ENCODE data around the gene ZNF497. TPM values are rescaled to one million over a fixed set of nuclear protein-coding genes. Genes with fewer than 3 reads are reported as not detected.

ZNF497 gene
- total and polyA plus RNA-seq, 9 of the 15 experiments (the other 6 are each of a cell fraction or from before 2014, with no cell fraction given) = 0.06 to 0.98 (median 0.44) TPM; not detected in 1

DNA sequence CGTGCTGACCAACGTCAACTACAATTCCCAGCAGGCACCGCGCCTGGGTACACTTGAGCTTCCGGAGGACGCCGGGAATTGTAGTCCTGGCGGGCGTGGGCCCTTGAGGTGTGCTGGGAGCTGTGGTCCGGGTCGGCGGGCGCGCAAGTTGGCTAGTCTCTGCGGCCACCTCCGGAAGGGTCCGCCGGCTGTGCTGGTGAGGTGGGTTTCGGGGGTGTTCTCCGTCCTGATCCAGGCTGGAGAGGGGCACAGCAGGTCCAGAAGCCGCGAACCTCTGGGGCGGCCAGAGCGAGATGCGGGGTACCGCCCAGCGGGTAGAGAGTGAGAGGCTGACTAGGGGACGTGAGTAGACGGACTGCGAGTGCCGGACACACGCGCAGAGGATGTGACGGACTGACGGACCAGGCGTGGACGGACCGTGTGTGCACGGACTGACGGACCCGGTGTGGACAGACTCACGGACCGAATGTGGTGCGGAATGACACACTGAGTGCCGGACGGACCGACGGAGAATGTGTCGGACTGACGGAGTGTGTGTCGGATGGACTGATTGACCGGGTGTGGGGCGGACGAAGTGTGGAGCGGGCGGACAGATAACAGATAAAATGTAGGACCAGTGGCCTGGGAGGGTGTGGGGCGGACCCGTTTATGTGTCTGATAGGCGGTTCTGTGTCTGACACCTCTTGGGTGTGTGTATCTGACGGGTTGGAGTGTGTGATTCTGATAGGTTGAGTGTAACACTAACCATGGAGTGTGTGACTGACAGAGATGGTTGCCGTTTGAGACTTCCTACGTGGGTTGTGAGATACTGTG is 35.4 kb downstream of the ZNF497 start, which contains the start of gene ZSCAN22 (continued):
- TF ChIP-seq, protein P1, sequence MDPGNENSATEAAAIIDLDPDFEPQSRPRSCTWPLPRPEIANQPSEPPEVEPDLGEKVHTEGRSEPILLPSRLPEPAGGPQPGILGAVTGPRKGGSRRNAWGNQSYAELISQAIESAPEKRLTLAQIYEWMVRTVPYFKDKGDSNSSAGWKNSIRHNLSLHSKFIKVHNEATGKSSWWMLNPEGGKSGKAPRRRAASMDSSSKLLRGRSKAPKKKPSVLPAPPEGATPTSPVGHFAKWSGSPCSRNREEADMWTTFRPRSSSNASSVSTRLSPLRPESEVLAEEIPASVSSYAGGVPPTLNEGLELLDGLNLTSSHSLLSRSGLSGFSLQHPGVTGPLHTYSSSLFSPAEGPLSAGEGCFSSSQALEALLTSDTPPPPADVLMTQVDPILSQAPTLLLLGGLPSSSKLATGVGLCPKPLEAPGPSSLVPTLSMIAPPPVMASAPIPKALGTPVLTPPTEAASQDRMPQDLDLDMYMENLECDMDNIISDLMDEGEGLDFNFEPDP (CRISPR knock-in tag; IDR thresholded peaks at IDR 0.05) = no peak
- TF ChIP-seq, protein P2, sequence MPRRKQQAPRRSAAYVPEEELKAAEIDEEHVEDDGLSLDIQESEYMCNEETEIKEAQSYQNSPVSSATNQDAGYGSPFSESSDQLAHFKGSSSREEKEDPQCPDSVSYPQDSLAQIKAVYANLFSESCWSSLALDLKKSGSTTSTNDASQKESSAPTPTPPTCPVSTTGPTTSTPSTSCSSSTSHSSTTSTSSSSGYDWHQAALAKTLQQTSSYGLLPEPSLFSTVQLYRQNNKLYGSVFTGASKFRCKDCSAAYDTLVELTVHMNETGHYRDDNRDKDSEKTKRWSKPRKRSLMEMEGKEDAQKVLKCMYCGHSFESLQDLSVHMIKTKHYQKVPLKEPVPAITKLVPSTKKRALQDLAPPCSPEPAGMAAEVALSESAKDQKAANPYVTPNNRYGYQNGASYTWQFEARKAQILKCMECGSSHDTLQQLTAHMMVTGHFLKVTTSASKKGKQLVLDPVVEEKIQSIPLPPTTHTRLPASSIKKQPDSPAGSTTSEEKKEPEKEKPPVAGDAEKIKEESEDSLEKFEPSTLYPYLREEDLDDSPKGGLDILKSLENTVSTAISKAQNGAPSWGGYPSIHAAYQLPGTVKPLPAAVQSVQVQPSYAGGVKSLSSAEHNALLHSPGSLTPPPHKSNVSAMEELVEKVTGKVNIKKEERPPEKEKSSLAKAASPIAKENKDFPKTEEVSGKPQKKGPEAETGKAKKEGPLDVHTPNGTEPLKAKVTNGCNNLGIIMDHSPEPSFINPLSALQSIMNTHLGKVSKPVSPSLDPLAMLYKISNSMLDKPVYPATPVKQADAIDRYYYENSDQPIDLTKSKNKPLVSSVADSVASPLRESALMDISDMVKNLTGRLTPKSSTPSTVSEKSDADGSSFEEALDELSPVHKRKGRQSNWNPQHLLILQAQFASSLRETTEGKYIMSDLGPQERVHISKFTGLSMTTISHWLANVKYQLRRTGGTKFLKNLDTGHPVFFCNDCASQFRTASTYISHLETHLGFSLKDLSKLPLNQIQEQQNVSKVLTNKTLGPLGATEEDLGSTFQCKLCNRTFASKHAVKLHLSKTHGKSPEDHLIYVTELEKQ (CRISPR knock-in tag; IDR thresholded peaks at IDR 0.05) = 0 out of 2 replicates have a peak, but pooled peaks have one; percentile 40
- 0 out of 2 replicates have a peak, but pooled peaks have one; percentile 27 for TF ChIP-seq MYBL2 (IDR thresholded peaks at IDR 0.05; ENCODE audit: low read depth)
- no peak for TF ChIP-seq MYBL2 (CRISPR knock-in tag; IDR thresholded peaks at IDR 0.05; ENCODE audit: borderline replicate concordance)
- TF ChIP-seq SREBF1 (IDR thresholded peaks at IDR 0.05; ENCODE audit: borderline replicate concordance, low read depth, low read length) = peak; percentile 56; the same call in 1 of the 2 replicates
- no peak for TF ChIP-seq PPARD (CRISPR knock-in tag; IDR thresholded peaks at IDR 0.05)
- TF ChIP-seq EP400 (IDR thresholded peaks at IDR 0.05) = peak; percentile 92
- no peak for TF ChIP-seq TFAM (CRISPR knock-in tag; conservative IDR thresholded peaks at IDR 0.05)
- peak; percentile 94 for TF ChIP-seq CTBP1 (IDR thresholded peaks at IDR 0.05; ENCODE audit: borderline replicate concordance)
- no peak for TF ChIP-seq ZNF707 (CRISPR knock-in tag; conservative IDR thresholded peaks at IDR 0.05)
- no peak for TF ChIP-seq HMG20B (CRISPR knock-in tag; IDR thresholded peaks at IDR 0.05)
- no peak for TF ChIP-seq KDM2B (CRISPR knock-in tag; IDR thresholded peaks at IDR 0.05)
- TF ChIP-seq, protein P3, sequence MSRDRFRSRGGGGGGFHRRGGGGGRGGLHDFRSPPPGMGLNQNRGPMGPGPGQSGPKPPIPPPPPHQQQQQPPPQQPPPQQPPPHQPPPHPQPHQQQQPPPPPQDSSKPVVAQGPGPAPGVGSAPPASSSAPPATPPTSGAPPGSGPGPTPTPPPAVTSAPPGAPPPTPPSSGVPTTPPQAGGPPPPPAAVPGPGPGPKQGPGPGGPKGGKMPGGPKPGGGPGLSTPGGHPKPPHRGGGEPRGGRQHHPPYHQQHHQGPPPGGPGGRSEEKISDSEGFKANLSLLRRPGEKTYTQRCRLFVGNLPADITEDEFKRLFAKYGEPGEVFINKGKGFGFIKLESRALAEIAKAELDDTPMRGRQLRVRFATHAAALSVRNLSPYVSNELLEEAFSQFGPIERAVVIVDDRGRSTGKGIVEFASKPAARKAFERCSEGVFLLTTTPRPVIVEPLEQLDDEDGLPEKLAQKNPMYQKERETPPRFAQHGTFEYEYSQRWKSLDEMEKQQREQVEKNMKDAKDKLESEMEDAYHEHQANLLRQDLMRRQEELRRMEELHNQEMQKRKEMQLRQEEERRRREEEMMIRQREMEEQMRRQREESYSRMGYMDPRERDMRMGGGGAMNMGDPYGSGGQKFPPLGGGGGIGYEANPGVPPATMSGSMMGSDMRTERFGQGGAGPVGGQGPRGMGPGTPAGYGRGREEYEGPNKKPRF (IDR thresholded peaks at IDR 0.05; ENCODE audit: low read depth, low read length) = no peak
- TF ChIP-seq KAT7 (CRISPR knock-in tag; IDR thresholded peaks at IDR 0.05; ENCODE audit: borderline replicate concordance) = peak; percentile 72; the same call in 1 of the 2 replicates
- no peak for TF ChIP-seq NFE2L1 (tag; IDR thresholded peaks at IDR 0.05; ENCODE audit: borderline replicate concordance, low read depth)
- TF ChIP-seq, protein P4, sequence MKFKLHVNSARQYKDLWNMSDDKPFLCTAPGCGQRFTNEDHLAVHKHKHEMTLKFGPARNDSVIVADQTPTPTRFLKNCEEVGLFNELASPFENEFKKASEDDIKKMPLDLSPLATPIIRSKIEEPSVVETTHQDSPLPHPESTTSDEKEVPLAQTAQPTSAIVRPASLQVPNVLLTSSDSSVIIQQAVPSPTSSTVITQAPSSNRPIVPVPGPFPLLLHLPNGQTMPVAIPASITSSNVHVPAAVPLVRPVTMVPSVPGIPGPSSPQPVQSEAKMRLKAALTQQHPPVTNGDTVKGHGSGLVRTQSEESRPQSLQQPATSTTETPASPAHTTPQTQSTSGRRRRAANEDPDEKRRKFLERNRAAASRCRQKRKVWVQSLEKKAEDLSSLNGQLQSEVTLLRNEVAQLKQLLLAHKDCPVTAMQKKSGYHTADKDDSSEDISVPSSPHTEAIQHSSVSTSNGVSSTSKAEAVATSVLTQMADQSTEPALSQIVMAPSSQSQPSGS (CRISPR knock-in tag; IDR thresholded peaks at IDR 0.05) = no peak
- TF ChIP-seq ZNF239 (CRISPR knock-in tag; IDR thresholded peaks at IDR 0.05) = no peak; the same call in none of the 2 replicates
- TF ChIP-seq L3MBTL2 (IDR thresholded peaks at IDR 0.05) = peak; percentile 64
- TF ChIP-seq ZNF445 (CRISPR knock-in tag; IDR thresholded peaks at IDR 0.05; ENCODE audit: low read depth) = no peak
- peak; percentile 62; the same call in 1 of the 2 replicates for TF ChIP-seq TRIM28 (IDR thresholded peaks at IDR 0.05)

Measured in K562 (cell line).